Hindlimb muscle (tissue), 1 donor: ENCODE results near the gene ANGPTL8. TPM values are rescaled to one million over a fixed set of nuclear protein-coding genes. Genes with fewer than 3 reads are reported as not detected.

Experiments
- DNase-seq: peaks from one replicate; pipeline ENCODE4 v3.0.0-alpha.2; 2013
- polyA plus RNA-seq: library from polyadenylated mRNA; unstranded; fragments of 120-200 nt; gene quantifications from one replicate; pipeline ENCODE4 v1.2.1, GENCODE V29; 2013; ENCODE audit not compliant: insufficient read length

Gene ANGPTL8
- polyA plus RNA-seq, 1 donor, result 2.9 TPM

DNA sequence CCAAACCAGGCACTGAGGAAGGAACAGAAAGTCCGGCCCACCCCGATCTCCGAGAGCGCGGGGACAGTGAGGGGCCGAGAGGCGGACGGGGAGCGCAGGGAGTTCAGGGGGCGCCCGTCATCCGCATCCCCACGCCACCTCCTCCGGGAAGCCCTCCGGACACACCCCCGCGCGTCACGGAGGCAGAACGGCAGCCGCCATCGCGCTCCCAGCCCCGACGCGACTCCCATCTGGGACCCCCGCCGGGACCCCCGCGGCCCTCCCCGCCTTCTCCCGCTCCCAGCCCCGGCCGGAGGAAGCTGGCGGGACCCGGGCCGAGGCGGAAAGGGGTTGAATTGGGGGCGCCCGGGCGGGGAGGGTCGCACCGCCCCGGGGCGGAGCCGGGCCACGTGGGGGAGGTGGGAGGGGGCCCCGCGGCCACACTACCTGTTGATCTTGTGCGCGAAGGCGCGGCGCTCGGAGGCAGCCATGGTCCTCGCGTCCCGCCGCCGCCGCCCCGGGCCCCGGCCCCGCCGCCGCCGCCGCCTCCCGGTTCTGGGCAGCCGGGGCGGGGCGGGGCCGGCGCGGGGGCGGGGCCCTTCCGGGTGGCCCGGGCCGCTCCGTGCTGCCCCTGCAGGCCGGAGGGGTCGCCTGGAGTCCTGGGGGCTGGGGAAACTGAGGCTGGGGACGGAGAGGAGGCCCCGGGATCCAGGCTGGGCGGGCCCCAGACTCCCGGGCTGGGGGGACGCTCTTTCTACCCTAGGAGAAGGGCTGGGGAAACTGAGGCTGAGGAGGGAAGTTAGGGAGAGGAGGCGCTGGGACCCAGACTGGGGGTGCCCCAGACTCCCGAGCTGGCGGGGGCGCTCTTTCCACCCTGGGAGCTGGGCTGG, 22.8 kb downstream of the ANGPTL8 start, which contains the start of gene DOCK6:
Gene DOCK6, minus strand, starts transcription at position 554 of the 869 bp plus-strand sequence. Its CDS starts 84 bp downstream, at position 470.
- DNase-seq, result no peak

GRCh38 chr19:11263726-11264125, 24.3 kb downstream of the ANGPTL8 start:
- DNase-seq, result no peak

GRCh38 chr19:11264452-11265176, 25.2 kb downstream of the ANGPTL8 start:
- DNase-seq, result no peak

DNA sequence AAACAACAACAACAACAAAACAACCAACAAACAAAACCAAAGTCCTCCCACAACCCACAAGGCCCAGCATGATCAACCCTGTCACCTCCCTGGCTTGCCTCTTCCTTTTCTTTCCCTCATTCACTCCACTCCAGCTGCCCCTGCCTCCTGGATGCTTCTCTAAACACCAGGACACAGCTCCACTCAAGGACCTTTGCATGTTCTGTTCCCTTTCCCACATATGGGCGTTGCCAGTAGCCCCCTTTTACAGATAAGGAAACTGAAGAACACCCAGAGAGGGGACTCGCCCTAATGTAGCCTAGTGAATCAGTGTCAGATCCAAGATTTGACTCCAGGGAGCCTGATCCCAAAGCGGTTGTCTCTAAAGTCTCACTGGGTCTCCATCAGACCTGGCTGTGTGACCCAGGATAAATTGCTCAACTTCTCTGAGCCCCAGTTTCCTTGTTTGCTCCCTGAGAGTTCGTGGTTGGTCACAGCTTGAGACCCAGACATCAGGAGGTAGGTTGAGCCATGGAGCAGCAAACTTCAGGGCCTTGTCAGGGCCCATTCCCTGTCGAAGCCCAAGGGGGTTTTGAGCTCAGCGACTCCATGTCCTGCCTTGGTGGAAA, 25.9 kb downstream of the ANGPTL8 start:
- no peak for DNase-seq

- no peak for DNase-seq
These were observed 26.4 kb downstream of the ANGPTL8 start for GRCh38 chr19:11265785-11266236.

DNA sequence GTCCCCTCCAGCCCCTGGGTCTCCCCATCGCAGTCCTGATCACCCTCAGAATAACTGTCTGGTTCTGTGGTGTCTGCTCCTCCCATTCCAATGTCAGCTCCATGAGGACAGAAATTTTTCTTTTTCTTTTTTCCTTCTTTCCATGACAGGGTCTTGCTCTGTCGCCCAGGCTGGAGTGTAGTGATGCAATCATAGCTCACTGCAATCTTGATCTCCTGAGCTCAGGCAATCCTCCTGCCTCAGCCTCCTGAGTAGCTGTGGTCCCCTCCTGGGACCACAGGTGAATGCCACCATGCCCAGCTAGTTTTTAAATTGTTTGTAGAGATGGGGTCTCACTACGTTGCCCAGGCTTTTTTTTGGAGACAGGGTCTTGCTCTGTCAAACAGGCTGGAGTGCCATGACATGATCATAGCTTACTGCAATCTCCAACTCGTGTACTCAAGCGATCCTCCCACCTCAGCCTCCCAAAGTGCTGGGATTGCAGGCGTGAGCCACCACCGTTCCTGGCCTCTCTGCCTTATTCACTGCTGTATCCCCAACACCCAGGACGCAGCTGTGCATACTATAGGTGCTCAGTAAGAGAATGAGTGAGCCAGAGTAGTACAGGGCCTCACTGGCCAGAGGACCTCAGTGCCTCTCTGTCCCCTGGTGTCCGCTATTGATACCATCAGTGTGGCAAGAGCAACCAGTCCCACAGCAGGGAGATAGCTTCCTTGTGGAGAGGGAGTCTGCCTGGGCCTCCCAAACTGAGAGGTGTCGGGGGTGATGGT, 28.1 kb downstream of the ANGPTL8 start:
- DNase-seq, result no peak

DNA sequence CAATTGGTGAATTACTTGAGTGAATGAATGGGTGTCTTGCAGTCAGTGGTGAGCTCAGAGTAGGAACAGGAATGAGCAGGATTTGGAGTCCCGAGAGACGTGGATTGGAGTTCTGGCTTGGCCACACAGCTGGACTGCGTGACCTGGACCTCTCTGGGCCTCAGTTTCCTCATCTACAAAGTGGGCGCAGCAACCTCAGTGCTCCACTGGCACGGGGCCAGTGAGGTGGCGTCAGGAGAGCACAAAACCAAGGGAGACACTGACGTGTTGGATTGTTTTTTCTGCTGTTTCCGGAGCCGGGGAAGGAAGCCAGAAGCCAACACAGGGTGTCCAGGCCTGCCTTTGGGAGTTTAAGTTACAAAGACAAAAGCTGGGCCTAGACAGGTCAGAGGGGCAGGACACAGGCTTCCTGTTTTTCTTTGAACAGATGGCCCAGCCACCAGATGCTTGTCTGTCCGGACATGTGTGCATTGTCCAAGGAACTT, 29.4 kb downstream of the ANGPTL8 start:
- peak; percentile 62 for DNase-seq

DNA sequence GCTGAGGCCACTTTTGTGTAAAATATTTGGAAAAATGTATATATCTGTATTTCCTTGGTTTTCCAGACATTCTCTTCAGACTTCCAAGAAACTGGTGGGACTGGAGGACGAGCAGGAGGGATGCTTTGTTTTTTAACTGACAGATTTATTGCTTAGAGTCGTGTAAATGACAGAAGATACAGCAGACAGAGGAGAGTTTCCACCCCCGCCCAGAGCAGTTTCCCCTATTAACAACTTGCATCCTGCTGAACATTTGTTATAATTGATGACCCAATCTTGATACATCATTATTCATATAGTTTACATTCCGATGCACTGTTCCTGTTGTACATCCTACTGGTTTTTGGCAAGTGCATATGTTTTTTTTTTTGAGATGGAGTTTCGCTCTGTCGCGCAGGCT, 30.0 kb downstream of the ANGPTL8 start:
- no peak for DNase-seq

DNA sequence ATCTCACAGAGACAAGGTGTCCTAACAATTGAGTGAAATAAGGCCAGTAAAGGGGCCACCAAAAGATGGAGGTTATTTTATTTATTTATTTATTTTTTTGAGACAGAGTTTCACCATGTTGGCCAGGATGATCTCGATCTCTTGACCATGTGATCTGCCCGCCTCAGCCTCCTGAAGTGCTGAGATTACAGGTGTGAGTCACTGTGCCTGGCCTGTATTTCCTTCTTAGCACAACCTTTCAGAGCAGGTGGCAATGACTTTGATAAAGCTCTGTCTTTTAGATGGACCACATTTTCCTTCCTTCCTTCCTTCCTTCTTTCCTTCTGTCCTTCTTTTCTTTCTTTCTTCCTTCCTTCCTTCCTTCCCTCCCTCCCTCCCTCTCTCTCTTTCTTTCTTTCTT, 33.9 kb downstream of the ANGPTL8 start:
- no peak for DNase-seq

DNA sequence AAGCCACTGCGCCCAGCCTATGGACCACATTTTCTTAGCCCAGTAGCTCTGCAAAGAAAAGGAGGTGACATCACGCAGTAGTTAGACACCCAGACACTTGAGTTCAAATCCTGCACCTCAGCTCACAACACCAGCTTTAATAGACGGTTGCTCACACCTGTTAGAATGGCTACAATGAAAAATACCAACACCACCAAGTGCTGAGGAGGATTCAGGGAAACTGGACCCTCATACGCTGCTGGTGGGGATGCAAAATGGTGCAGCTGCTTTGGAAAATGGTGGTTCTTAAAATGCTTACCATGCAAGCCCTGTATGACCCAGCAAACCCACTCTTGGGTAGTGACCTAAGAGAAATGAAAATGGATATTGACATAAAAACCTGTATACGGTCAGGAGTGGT, 34.6 kb downstream of the ANGPTL8 start:
- DNase-seq, result no peak

- DNase-seq, result no peak
These were observed 35.2 kb downstream of the ANGPTL8 start for GRCh38 chr19:11274533-11275086.

DNA sequence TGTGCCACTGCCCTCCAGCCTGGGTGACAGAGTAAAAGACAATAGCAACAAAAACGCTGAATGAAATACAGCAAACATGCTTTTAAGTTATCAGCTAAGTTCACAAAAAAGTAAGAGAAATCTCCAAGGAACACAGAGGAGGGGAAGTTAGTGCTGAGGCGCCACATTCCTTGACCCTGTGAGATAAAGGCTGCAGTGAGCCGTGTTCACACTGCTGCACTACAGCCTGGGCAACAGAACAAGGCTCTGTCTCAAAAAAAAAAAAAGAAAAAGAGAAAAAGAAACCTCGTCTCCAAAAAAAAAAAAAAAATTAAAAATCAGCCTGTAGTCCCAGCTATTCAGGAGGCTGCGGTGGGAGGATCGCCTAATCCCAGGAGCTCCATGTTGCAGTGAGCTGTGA, 39.3 kb downstream of the ANGPTL8 start:
- no peak for DNase-seq

DNA sequence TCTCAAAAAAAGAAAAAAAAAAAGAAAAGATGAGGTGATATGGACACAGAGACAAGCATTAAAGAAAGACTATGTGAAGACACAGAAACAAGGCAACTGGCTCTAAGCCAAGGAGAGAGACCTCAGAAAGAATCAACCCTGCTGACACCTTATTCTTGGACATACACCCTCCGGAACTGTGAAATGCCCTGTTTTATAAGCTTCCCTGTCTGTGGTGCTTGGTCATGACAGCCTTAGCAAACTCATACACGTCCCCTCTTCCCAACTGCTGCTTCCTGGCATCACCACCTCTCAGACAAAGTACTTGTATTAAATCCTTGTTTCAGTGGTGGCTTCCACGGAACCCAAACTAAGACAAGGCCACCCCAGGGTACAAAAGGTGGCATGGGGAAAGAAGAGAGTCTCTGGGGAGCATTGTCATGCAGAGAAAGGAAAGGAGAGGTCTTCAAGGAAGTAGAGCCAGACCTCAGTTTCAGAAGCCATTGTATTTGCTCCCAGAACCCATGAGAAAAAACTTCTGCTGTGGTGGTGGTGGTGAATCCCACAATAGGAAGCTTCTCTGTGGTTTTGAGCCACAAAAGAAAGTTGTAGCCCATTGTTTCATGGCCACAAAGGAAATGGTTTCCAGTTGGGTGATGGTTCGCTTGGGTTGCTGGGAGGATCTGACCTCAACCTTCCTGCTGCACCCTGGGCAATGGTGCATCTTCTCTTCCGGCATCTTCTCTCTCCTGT, 40.3 kb downstream of the ANGPTL8 start:
- no peak for DNase-seq

- no peak for DNase-seq
These were observed 42.1 kb downstream of the ANGPTL8 start for GRCh38 chr19:11281356-11282049.

GRCh38 chr19:11284515-11284914, 45.1 kb downstream of the ANGPTL8 start:
- no peak for DNase-seq

- no peak for DNase-seq
These were observed 47.0 kb downstream of the ANGPTL8 start for GRCh38 chr19:11286312-11286974.

DNA sequence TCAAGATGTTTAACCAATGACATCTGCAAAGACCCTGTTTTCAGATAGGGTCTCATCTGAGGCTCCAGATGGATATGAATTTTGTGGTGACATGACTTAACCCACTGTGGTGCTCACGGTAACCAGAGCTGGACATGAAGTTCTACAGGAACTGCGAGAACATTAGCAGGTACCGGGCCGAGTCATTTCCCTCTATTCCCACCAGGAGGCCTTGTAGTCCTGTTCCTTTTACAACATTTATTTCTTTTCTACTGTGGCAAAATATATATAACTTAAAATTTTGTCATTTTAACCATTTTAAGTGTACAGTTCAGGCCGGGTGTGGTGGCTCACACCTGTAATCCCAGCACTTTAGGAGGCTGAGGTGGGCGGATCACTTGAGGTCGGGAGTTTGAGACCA, 48.9 kb downstream of the ANGPTL8 start:
- DNase-seq, result no peak

DNA sequence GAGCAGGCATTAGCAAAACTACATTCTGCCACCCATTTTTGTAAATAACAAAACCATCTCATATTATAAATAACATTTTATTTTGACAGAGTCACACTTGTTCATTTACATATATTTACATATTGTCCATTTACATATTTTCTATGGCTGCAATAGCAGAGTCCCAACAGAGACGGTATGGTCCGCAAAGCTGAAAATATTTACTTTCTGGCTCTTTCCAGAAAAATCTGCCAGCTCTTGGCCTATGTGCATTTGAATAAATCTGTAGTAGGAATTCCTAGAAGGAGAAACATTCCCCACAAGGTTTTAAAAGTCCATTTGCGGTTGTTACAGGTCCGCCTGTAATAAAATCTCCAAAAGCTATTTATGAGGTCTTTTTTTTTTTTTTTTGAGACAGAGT, 50.8 kb downstream of the ANGPTL8 start:
- DNase-seq, result no peak

DNA sequence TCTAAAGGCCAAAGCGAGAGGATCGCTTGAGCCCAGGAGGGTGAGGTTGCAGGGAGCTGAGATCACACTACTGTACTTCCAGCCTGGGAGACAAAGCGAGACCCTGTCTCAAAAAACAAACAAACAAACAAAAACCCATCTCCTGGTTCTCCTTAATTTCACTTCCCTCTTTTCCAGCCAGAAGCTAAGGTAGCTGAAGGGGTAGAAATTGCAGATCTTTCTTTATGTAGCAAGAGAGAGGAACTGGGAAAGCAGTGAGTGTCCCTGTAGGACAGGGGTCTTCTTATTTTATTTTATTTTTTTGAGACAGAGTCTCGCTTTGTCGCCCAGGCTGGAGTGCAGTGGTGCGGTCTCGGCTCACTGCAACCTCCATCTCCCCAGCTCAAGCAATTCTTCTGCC, 52.0 kb downstream of the ANGPTL8 start:
- no peak for DNase-seq
